Glomerular endothelial cell (primary cell): Measurements from ENCODE around the gene MATCAP1. TPM values are rescaled to one million over a fixed set of nuclear protein-coding genes. Genes with fewer than 3 reads are reported as not detected.

Source experiments
- DNase-seq: peaks from one replicate; pipeline ENCODE4 v3.0.0-alpha.2; 2011; ENCODE audit warnings: low read depth, low spot score; ENCODE audit errors: extremely low read depth
- total RNA-seq: library from RNA; depleted of rRNA; stranded (reverse); fragments of >200 nt; gene quantifications from 2 replicates; pipeline ENCODE4 v1.2.3, GENCODE V29; 2015

The MATCAP1 gene
- total RNA-seq, 1 donor from 2014 or later = 25.3 TPM

- no peak for DNase-seq
Measured at GRCh38 chr16:67191995-67192681, 8.4 kb upstream of the MATCAP1 start, which contains the start of gene E2F4. E2F4 (plus strand) TSS chr16:67192155; CDS start chr16:67192228, 73 bp downstream.

GRCh38 chr16:67191411-67191994, 7.7 kb upstream of the MATCAP1 start:
- DNase-seq = no peak

- no peak for DNase-seq
Measured at GRCh38 chr16:67190448-67191399, 7.0 kb upstream of the MATCAP1 start.

- DNase-seq = no peak
Measured at GRCh38 chr16:67190041-67190440, 6.3 kb upstream of the MATCAP1 start, which contains the start of gene EXOC3L1. EXOC3L1 (minus strand) TSS chr16:67190136; CDS start chr16:67189676, 460 bp downstream.

GRCh38 chr16:67188798-67189197, 5.0 kb upstream of the MATCAP1 start:
- no peak for DNase-seq

- DNase-seq = no peak
Measured at GRCh38 chr16:67188323-67188722, 4.6 kb upstream of the MATCAP1 start.

GRCh38 chr16:67187175-67187890, 3.6 kb upstream of the MATCAP1 start:
- DNase-seq = no peak

- DNase-seq = no peak
Measured at GRCh38 chr16:67186550-67186950, 2.8 kb upstream of the MATCAP1 start.

- no peak for DNase-seq
Measured at GRCh38 chr16:67185651-67186134, 1.9 kb upstream of the MATCAP1 start.

- no peak for DNase-seq
Measured at GRCh38 chr16:67184995-67185650, 1.4 kb upstream of the MATCAP1 start.

- no peak for DNase-seq
Measured at GRCh38 chr16:67184453-67184994, 761 bp upstream of the MATCAP1 start.

GRCh38 chr16:67183284-67183626, 508 bp downstream of the MATCAP1 start:
- DNase-seq = no peak

GRCh38 chr16:67182288-67182687, 1.5 kb downstream of the MATCAP1 start:
- no peak for DNase-seq

- no peak for DNase-seq
Measured at GRCh38 chr16:67181346-67181745, 2.4 kb downstream of the MATCAP1 start.

GRCh38 chr16:67180166-67180565, 3.6 kb downstream of the MATCAP1 start:
- DNase-seq = no peak

GRCh38 chr16:67179421-67180080, 4.2 kb downstream of the MATCAP1 start:
- DNase-seq = no peak

GRCh38 chr16:67177743-67178699, 5.7 kb downstream of the MATCAP1 start:
- DNase-seq = no peak

- DNase-seq = no peak
Measured at GRCh38 chr16:67176662-67177061, 7.1 kb downstream of the MATCAP1 start.
